NCI-H1092 treated with DMSO at 0.1 percent for 48 hours (cell line): Measurements from ENCODE around the gene ACTBL2.

Experiments used
- DNase-seq: peaks from one replicate; lab custom pipeline; 2025; lab: John Stamatoyannopoulos, UW

The ACTBL2 gene

DNA sequence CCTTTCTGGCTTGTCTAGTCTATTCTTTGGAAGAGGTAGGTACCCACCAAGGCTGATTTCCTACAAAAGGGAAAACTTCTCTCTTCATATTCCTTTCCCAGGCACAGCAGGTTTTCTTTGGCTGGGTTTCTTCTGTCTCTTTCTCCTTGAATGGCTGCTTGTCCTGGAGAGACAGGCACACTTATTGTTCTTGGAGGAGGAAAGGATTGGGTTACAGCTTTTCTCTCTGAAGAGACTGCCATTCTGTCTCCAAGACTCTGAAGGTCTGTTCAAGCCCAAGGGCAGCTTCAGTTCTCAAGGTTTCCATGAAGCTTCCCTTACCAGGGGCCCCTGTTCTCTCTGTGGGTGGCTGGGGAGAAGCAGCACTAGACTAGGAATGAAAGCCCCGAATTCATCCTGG lies 33.9 kb downstream of the ACTBL2 start:
- no peak for DNase-seq

DNA sequence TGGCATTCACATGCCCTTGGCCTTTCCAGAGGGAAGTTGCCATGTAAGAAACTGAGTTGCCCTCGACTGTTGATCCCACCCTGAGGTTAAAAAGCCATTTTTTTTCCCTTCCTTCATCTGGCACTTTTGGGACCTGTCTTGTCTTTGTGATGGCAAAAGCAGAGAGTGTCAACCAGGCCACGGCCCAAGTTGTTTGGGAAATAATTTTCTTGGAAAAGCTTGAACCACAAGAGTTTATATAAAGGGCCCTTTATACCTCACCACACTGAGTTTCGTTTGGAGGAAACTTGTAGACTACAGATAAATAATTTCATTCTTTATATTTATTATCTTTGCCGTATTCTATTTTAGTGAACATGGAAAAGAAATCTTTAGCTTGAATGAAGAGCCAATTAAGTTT lies 34.3 kb downstream of the ACTBL2 start:
- no peak for DNase-seq

DNA sequence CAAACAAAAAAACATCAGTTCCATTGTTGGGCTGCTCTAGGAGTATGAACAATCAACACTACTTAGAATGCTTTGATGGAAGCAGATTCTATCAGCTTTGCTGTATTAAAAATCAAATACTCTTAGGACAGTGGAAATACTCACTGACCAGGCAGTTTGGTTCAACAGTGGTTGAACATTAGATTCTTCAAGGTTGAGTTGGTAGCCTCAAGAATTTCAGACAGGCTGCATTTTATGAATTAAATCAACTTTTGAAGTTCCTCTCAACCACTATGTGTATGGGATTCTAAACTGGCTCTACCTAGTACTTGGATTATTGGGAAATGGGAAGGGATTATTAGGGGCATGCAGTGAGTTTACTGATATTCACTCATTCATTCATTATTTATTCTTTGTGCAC lies 35.0 kb downstream of the ACTBL2 start:
- DNase-seq: no peak

DNA sequence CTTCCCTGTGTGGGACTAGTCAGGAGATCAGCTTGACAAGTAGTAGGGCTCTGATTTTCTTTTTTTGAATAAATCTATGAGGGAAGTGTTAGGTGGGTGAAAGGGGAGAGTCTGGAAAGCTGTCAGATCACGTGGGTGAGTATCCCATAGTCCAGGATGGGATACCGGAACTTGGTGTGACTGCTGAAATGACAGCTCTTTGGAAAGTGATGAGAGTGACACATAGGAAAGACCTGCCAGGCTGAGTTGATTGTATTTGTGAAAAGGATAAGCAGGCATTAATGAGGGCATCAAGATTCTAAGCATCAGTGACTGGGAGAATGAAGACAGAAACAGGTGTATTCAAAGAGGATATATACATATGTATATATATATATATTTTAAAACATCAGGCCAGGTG lies 35.6 kb downstream of the ACTBL2 start:
- no peak for DNase-seq

DNA sequence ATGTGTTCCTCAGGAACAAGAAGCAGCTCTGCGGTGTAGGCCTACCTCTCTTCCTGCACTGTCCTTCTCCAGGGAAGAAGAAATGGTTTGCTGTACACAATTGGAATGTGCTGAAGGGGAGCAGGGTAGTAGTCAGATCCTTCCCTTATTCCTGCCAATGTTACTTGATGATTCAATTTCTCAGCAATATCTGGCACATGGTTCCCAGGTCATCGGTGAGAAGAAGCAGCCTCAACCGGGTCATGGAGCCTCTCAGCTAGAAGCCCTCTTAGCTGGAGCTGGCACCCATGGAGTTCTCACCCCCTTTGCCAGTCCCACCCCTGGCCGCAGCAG lies 36.9 kb downstream of the ACTBL2 start:
- no peak for DNase-seq

DNA sequence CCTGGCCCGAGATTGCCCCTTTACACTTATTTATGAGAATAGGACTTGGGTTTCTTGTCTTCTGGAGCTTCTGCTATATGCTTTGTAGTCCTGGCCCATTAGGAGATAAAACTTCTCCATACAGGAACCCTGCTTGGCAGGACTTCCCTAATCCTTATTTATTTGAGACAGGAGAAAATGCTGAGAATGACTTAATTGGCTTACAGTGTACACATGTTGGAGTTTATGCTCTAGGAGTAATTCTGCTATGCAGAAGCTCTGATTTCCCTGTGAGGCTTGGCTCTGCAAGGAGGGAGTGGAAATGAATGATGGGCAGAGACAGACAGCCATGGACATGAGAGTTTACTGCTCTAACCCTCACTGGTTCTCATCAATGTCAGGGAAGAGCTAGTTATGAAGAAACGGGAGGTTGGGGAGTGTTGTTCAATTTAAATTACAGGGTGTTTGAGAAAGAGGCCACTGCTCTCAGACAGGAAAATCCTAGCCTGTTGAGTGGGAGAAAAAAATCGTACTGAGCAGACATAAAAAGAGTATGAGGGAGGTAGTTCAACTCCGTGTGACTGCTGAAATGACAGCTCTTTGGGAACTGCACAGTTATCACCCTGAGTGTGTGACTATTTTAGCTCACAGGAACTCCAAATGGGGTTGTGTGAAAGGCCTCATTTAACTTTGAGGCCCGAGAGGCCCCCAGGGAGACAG lies 37.5 kb downstream of the ACTBL2 start:
- no peak for DNase-seq

DNA sequence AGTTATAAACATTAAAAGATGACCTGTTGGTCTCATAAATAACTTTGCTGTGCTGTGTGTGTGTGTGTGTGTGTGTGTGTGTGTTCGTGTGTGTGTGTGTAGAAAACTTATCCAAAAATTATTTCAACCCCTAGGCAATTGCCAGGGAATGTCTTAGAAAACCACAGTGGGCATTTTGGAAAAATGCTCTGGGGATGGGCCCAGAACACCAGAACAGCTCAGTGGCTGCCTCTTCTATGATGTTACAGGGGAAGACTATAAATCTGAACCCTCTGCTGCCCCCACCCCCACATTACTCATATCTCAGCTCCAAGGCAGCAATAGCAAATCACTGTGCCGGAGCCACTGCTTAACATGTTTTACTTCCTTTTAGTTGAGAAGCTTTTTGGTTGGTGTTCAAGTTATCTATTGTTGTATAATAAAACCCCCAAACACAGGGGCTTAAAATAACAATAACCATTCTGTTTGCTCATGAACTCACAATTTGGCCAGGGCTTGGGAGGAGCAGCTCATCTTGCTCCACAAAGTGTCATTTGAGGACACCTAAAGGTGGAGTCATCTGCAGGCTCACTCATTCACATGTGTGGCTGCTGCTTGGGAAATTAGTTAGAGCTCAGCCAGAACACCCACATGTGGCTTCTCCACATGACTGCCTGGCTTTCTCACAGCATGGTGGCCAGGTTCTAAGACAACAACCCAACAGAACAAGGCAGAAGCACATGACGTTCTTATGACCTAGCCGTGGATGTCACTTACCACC lies 40.4 kb downstream of the ACTBL2 start:
- no peak for DNase-seq

DNA sequence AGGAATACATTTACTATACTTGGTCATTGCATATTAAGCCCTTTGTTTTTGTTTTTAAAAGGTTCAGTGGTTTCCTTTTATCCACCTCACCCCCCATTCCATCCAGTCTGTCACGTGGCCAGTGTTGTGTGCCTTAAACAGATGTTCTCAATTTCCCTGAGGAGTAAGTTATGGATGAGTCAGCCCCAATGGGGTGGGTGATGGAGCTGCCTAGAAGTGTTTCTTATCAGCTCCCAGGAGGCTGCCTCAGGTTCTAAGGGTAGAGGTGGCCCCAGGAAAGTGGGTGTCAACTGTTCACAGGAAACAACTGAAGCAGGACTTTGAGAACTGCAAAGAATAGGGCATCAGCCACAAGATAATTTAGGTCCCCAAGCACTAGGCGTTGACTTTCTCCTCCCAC lies 41.1 kb downstream of the ACTBL2 start:
- no peak for DNase-seq

DNA sequence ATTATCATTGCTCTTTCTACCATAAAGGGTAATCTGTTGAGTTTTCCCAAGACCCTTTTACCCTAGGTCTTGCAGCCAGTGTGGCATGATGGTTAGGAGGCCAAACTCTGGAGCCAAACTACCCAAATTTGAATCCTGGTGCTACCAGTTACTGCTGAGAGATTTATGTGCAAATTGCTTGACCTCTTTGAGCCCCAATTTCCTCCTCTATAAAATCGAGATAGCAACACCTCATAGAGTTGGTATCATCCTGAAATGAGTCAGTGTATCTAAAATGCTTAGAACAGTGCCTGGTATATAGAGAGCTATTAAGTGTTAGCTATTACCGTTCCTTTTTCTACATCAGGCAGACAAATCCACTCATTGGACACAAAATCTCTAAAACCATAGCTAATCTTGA lies 43.0 kb downstream of the ACTBL2 start:
- DNase-seq: no peak

DNA sequence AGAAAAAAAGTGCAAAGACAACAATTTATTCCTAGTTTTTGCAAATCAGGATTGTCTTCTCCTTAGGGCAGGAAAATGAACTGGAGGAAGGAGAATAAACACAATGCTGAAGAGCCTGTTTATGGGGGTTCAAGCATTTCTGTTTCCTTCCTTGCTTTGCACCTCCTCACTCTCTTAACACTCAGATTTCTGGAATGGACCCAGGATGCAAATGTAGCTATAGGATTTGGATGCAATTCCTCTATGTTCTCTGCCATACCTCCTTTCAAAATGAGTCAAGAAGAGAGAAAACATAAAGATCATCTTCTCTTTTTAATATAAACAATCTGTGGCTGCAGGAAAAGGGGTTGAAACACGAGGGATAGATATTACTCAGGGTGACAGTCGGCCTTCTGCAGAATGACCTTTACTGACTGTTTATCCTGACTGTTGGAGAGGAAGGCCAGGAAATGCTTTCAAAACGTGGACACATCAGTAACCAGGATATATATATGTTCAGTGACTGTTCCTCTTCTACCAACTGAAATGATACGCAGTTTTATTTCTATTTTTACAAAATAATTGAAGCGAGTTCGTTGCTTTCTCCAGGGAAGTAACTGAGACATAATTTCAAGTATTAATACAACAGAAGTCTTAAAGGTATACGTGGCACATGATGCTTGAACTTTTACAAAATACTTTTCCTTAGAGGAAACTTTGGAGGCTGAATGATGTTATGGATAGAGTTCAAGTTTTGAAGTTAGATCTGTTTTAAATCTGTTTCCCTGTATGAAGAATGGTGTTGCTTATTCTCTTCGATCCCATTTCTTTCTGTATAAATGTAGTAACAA lies 44.4 kb downstream of the ACTBL2 start:
- no peak for DNase-seq

DNA sequence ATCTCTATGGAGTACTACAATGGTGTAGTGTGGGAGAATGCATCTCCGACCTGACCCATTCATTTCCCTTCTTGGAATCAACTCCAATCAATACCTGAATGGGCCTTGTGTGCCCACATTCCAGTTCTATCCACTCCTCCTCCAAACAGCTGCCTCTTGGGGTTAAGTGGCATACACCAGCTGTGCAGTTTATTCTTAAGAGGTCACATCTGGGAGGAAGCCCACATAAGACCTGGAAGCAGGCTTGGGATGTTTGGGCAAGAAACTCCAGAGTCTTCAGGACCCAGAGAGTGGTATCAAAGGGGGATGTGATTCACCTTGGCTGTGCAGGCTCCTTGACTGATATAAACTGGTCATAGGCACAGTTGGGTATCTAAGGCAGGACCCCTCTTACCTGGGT lies 46.0 kb downstream of the ACTBL2 start:
- no peak for DNase-seq

DNA sequence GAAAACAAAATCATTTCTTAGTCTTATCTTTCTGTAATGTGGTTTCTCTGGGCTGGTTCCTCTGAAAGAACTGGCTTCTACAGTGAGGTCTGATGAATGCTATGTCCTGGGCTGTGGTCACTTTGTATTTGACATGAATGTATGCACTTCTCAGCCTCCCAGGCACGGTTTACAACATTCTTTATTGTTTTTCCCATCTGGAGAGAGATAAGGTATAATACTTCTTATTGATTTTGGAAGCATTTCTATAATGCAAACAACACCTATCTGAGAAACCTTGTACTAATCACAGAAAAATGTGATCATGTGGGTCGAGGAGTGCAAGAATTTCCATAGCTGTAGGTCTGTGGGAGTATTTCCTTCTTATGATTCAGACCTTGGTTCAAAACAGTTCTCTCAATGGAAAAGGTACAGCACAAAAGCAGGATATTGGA lies 46.9 kb downstream of the ACTBL2 start:
- DNase-seq: no peak

DNA sequence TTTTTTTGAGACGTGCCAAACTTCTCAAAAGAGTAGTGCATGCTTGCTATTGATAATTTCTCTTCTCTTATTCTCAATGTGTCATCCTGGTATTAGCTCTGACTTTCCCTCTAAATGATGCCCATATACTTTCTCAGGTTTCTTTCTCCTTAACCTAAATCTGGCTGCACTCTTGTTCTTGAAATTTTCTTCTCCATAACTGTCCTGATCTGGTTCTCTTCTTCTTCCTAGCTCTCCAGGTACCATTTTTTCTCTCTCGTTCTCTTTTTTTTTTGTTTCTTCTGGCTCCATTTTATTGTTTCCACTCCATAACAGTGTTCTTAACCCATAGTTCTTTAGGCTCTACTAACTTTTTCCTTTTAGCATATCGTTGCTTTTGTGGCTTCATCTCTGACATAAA lies 47.9 kb downstream of the ACTBL2 start:
- DNase-seq: no peak

DNA sequence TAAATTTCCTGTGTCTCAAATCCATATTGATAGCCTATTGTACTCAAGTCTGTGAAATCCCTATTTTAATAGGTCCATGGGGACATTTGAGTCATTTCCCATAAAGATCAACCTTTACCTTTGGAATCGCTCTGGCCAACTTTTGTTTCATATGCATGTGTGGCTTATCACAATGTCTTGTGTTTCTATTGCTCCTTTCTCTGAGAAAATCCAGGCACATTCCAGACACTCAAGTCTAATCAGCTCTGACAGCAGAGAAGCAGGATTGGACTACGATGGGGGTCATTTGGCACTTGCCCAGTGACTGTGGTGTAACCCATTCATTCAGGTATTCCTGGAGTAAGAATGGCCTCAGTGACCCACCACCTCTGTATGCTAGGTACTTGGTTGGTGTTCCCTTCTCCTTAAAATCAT lies 48.4 kb downstream of the ACTBL2 start:
- DNase-seq: no peak

DNA sequence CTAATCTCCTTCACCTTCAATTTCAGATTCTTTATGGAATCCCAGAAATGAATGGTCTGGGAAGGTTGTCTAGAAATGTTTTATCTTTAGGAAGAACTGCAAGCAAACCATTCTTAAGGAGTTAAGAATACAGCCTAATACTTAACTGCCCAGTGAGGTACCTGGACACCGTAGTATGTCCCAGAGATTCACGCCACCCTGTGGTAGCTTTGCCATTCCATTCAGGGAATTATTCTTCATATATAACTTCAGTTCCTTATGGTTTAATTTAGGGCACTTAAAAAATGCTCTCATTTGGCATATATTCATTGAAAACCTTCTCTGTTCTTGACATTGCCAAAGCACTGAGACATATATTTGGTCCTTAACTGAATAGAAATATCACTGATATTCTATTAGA lies 49.7 kb downstream of the ACTBL2 start:
- DNase-seq: no peak

DNA sequence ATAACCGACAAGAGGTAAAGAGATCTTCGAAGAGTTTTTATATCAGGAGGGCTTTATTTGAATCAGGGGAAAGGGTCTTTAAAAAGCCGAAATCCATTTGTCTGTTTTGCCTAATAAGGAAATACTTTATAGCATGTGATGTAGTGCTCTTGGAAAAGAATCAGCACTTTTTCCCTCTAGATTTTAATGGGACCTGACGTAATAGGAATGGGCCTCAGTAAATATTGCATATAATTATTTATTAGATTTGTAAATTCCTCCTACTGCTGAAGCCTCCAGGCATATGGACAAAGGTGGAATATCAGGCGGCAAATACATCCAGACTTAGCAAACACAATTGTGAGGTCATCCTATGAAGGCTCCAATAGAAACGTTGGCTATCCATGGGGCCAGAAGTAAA lies 50.9 kb downstream of the ACTBL2 start:
- DNase-seq: no peak
